ENCODE measurements around the gene MTHFS.
A peak's percentile ranks its signal among the peaks of the same experiment; 100 is the strongest.
"Not testable (repeated sequence)": the region's sequence is repeated elsewhere in the genome, so short reads cannot be mapped to it uniquely, and the experiment has no call there.

Gene MTHFS

DNA sequence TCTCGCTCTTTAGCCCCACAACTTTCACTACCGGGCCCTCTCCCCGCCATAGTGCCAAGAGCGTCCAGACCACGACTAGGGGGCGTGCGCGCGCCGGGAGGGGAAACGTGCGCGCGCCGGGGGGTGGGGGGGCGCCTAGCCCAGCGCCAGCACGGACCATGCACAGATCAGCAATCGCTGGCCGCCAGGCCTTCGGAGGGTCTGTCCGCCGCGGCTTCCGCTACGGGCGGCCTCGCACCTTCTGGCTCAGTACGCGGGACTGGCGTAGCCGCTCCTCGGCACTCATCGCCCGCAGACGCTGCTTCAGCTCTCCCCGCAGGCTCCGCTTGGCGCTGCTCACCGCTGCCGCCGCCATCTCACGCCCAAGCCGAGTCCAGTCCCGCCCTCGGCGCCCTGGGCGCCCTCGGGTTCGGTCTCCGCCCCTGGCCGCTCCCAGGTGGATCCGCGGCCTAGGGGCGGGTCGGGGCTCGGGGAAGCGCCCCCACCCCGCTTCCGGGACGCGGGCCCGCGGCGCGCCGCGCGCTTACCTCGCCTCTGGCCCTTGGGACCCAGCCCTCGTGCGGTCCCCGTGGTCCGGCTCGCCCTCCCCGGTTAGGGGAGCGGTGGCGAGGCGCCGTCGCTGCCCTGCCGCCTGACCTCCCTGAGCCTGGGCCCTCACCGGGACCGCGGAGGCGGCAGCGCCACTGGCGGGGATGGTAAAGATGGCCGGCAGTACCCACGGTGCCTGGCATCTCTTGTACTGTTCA, at the start of gene MTHFS:
Gene MTHFS, minus strand, starts transcription at position 381 of the 746 bp plus-strand sequence. Its CDS starts 26 bp downstream, at position 355.
- DNase-seq: peak; percentile 87

DNA sequence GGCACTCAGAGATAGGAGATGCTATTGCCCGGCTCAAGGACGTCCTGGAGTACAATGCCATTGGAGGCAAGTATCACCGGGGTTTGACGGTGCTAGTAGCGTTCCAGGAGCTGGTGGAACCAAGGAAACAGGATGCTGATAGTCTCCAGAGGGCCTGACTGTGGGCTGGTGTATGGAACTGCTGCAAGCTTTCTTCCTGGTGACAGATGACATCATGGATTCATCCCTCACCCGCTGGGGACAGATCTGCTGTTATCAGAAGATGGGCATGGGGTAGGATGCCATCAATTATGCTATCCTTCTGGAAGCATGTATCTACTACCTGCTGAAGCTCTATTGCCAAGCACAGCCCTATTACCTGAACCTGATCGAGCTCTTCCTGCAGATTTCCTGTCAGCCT, 47.8 kb upstream of the MTHFS start:
- DNase-seq: no peak

DNA sequence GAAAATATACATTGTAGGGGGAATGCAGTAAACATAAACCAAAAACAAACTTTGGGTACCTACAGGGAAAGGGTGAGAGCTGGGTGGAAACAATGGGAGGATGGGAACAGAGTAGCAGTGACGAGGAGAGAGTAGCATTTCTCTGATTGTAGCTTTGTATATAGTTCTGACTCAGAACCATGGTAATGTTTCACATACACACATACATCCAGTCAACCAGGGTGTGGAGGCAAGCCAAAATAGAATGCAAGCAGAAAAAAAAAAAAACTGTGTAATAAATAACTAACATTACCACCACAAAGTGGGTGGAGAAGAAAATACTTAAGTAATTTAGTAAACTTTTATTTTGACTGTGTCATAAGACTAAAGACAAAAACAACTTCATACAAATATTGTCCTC, 47.0 kb upstream of the MTHFS start:
- DNase-seq: peak; percentile 40

DNA sequence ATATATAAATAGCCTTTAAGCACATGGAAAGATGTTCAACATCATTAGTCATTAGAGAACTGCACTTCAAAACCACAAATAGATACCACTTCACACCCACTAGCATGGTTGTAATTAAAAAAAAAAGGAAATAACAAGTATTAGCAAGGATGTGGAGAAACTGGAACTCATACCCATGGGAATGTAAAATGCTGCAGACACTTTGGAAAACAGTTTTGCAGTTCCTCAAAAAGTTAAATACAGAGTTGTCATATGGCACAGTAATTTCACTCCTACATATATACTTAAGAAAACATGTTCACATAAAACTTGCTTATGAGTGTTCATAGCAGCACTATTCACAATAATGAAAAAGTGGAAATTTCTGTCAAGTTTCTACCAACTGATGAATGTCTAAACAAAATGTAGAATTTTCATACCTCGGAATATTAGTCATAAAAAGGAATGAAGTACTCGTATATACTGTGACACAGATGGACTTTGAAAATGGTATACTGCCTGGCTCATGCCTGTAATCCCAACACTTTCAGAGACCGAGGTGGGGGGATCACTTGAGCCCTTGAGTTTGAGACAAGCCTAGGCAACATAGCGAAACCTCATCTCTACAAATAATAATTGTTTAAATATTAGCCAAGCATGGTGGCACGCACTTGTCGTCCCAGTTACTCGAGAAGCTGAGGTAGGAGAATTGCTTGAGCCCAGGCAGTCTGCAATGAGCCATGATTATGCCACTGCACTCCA, 46.1 kb upstream of the MTHFS start:
- DNase-seq: no peak

DNA sequence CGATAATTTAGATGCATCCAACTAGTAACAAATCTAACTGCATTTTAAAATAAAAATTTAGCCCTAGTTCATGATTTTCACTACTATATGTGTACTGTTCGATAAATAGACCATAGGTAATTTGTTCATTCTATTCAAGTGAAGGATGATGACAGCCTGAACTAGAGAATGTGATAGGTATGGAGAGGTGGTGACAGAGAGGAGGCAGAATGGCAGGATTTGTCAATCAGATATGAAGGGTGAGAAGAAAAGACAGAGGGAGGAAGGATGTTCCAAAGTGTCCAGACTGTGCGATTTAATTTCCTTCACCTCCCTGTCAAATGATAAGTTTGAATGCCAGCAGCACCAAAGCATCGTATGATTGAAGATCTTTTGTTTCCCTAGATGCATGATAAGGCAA, 42.6 kb upstream of the MTHFS start:
- DNase-seq: no peak

DNA sequence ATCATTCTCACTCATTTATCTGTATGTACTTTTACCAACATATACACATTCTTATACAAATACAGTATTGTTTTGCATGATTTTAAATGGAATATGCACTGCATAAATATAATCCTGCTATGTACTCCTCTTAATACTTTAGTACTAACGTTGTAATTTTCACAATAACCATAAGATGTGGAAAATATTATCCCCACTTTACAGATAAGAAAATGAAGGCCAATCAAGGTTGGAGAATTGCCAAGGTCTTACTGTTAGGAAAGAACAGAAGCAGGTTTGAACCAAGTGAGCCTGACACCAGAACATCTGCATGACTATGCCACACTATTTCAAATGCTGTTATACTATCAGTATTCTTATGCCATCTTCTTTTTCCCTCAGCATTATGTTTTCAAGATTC, 41.3 kb upstream of the MTHFS start:
- DNase-seq: no peak

DNA sequence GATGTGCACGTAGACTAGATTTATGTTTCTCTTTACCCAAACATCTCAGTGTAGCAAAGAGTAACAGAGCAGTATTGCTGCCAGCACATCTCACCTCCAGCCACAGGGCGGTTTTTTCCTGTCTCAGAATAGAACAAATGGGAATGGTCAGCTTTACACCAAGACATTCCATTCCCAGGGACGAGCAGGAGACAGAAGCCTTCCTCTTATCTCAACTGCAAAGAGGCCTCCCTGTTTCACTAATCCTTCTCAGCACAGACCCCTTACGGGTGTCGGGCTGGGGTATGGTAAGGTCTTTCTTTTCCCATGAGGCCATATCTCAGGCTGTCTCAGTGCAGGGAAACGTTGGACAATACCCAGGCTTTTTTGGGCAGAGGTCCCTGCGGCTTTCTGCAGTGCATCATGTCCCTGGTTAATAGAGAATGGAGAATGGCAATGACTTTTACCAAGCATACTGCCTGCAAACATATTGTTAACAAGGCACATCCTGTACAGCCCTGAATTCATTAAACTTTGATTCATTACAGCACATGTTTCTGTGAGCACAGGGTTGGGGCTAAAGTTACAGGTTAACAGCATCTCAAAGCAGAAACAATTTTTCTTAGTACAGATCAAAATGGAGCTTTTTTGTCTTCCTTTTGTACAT, 38.9 kb upstream of the MTHFS start:
- DNase-seq: not testable (repeated sequence)

DNA sequence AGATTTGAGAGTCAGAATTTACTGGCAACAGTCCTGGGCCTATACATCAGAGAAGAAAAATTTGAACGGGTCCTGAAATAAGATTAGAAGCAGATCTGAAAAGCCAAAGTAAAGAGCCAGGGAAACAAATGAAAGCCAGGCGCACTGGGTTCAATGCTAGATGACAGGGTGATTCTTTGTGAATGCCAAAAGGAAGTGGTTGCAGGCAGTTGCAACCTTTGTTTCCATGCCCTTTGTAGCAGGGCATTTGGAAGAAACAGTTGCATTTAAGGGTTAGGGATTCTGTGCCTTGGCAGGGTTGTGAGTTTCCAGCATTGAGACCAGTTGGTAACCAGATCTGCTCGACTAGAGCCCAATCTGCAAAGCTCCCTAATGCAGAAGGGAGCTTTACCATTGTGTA, 36.4 kb upstream of the MTHFS start:
- no peak for DNase-seq

DNA sequence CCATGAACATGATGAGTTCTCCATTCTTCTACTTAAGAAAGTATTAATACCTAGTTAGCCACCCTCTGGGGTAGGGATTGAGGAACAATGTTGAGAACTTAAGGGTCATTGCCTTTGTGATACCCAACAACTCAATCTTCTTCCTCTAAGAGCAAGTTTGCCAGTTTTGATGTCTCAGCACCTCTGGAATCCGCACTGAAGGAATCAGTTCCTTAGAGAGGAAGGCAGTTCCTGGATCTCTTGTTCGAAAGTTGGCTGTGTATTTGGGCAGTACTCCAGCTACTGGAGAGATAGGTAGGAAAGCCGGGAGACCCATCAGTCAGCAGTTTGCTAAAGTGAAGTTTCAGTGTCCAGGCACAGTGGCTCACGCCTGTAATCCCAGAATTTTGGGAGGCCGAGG, 35.6 kb upstream of the MTHFS start:
- no peak for DNase-seq

DNA sequence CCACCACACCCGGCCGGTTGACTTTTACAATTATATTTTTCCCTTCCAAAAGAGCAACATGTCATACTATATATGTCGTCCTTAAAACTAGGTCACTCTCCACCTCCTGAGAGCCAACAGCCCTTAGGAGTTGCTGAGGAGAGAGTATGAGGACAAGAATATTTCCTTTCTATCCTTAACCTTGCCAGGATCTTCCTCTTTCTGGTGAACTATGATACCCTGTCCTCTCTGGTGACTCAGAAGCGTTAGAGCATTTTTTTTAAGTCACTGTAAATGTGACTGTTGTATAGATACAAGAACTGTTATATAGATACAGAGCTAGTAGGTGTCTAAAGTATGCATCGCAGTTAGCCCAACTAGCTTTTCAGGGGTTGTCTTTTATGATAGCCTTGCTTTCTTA, 33.7 kb upstream of the MTHFS start:
- DNase-seq: no peak

DNA sequence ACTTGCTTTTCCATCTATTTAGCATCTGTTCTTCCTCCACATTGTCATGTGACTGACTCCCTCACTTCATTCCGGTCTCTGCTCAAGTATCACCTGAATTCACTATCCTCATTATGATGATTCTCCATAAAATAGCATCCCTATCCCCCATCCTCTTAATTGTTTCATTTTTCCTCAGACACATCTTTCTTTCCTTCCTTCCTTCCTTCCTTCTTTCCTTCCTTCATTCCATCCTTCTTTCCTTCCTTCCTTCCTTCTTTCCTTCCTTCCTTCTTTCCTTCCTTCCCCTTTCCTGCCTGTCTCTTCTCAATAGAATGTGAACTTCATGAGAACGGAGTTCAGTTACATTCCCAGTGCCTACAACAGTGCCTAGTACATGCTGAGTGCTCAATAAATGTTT, 32.6 kb upstream of the MTHFS start:
- no peak for DNase-seq

DNA sequence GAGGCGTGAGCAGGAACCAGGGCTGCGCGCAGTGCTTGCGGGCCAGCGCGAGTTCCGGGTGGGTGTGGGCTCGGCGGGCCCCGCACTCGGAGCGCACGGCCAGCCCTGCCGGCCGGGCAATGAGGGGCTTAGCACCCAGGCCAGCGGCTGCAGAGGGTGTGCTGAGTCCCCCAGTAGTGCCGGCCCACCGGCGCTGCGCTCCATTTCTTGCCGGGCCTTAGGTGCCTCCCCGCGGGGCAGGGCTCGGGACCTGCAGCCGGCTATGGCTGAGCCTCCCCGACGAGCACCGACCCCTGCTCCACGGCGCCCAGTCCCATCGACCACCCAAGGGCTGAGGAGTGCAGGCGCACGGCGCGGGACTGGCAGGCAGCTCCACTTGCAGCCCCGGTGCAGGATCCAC, 29.3 kb upstream of the MTHFS start:
- DNase-seq: not testable (repeated sequence)

DNA sequence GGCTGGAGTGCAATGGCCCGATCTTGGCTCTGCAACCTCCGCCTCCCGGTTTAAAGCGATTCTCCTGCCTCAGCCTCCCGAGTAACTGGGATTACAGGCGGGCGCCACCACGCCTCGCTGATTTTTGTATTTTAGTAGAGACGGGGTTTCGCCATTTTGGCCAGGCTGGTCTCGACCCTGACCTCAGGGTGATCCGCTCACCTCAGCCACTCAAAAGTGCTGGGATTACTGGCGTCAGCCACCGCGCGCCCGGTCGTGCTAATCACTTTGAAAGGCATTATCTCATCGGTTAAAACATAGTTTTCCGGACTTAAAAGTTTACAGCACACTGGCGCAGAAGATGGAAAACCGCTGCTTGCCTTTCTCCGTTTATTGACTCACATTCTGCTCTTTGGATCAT, 27.6 kb upstream of the MTHFS start:
- no peak for DNase-seq

DNA sequence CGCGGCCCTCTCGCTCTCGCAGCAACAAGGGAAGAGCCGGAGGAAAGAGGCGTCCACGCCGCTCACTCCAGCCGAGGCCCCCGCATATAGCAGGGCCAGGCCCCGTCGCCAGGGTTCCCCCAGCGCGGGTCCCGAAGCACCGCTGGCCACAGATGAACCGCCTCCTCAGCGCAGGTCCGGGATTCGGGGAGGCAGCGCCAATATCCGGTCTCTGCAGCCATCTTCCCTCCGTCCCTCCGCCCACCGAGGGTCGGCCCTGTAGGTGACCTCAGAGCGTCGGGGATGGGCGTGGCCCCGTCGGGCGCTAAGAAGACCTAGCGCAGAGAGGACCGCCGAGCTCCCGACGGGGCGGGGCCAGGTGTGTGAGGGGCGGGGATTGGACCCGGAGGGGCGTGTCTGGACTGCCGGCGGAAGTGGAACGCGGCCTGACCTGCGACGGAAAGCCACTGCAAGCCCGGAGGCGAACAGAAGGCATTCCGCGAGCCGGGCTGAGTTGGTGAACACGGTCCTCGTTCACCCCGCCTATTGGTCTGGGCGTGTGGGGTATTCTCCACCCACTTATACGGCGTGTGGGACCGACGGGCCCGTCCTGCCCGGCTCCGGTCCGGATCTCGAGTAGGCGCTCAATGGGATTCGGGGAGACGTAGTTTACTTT, 26.8 kb upstream of the MTHFS start:
- DNase-seq: peak; percentile 99

DNA sequence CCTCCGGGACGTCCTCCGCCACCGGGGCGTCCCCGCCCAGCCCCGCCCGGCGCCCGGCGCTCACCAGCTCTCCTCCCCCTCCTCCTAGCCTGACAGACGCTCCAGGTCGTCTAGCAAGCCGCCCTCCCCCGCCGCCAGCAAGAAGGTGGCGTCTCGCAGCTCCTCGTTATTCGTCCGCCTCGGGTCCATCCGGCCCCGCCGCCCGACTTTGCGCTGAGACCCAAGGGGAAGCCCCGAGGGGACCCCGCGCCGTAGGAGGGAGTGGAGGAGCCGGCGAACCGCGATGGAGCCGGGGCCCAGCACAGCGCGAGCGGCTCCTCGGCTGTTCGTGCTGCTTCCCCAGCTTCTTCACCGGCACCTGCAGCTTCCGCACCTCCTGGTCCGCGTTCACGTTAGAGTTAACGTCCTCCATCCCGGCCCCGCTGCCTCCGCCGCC, 26.3 kb upstream of the MTHFS start:
- DNase-seq: peak; percentile 76

DNA sequence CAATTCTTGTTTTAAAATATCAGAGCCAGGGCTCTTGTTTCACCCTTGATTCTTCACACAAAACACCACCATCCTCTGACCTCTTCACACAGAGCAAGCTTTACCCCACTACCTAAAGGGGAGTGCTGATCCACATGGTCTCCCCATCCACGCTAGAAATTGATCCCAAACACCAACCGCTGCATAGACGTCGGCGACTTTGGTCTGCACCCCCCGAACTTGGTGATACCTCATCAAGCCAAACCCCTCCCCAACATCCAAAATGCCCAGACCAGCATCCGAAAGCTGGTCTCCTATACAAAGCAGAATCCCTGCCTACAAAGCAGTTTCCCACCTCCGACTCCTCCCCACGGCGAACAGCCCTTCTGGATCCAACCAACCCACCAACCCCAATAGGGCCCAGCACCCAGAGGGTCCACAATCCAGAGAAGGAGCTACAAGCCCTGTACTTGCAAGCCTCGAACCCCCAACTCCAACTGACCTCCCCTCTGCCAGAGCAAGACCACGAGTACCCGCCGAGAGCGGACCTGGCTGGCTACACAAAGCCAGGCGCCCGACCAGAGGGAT, 25.8 kb upstream of the MTHFS start:
- DNase-seq: no peak

DNA sequence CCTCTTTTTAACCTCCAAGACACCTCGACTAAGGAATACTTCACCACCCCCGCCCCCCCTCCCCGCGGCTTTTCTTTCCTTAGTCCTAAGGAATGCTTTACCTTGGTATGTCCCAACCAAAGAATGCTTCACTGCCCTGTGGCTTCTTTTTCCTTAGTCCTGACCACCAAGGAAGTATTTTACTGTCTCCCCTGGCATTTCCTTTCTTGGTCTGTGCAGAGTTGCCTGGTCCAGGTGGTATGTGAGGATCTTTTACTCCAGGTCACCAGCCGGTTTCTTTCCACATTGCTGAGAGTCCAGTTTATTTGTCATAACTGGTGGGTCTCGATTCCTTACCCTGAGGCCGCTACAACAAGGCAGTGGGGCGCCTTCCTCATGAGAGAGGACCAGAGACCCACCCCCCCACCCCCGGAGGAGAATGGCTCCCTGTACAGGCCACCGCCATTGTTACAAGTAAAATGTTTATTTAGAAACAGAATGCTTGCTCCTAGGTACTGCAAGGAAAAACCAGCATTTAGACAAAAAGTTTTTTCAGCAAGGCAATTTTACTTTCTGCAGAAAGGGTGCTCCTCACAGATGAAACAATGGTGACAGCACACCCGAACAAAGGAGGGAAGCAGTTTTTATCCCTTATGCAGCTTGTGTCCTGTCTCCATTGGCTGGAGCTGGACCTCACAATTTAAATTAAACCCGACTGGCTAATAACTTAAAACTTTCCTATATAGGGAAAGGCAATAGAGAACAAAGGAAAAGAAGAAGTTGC, 23.1 kb upstream of the MTHFS start:
- no peak for DNase-seq

DNA sequence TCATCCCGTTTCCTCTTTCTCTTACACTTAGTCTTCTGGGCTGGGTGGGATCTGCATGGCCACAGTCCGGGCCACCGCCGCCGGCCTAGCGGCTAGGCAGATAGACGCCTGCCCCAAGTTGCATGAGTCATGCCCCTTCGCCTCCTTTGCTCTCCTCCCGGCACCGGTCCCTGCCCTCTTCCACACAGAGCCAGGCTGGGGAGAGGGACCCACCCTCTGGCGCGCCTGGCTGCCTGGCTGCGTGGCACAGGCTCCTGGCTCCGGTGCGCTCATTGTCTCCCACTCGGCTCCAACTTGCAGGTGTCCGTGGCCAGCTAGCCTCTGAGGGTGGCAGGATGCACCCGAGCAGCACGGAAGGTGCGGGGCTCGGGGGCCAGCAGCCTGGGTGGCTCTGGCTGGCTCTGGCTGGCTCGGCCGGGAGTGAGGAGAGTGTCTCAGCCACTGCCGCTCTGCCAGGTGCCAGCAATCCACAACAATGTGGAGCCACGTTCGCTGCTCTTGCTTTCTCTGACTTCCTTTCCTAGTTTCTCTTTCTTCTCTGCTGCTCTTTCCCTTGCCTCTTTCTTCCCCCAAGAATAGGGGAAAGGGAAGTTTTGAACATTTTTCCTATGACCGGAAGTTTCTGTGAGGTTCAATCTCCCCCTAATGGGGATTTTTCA, 22.4 kb upstream of the MTHFS start:
- no peak for DNase-seq

DNA sequence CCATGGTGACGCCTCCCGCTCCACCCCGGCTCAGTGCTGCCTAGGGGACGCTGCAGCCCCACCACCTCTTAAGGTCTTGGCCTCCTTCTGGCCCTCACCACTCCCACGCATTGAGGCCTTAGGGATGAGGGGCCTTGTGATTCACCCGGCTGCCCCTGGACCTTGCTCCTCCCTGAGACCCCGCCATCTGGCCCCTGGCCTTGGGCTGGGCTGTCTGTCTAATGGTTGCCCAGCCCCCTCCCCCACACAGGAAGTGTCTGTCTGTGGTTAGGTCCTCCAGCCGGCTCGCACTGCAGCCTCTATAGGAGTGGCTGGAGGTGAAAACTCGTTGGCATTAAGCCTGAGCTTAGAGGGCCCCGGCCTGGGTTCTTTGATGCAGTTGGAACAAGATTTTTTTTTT, 21.5 kb upstream of the MTHFS start:
- DNase-seq: no peak

DNA sequence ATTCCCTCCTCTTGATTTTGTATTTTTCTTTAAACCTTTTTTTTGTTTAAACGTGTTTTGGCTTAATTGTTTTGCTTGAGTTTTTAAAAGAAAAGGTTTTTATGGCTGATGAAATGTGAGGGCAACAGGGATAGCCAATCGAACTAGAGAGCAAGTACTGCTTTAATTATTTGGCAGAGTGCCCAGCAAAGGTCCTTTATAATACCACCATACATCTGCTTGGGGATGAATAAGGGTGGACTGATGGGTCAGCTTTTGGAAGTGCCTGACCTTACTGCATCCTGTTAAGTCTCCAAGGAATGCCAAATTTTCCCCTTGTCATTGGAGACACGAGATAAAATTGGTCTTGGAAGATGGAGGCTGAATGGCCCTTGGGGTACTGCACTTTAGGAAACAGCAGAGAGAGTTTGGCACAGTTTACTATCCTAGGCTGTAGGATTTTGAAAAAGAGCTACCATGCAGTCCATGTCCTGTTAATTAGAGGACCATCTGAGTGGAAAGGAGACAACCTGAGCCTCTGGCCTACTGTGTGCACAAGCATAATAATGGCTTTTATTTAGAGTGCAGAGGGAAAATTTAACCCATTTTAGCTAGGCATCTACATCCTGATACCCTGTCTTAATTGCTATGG, 19.8 kb upstream of the MTHFS start:
- no peak for DNase-seq

All from activated CD4-positive, alpha-beta T cell treated with anti-CD3 and anti-CD28 coated beads, Interleukin-10, Interleukin-2, amounts not matched to agents 100 ng/mL and 50 ng/mL, durations not matched to agents 16 hours and 8 hours (primary cell).